Measurements from ENCODE around the gene CDH11. TPM values are rescaled to one million over a fixed set of nuclear protein-coding genes. Genes with fewer than 3 reads are reported as not detected.

The CDH11 gene
- total and polyA plus RNA-seq, 2 donors (not counting 1 experiment from before 2014, with no cell fraction given): 220 to 335 TPM

DNA sequence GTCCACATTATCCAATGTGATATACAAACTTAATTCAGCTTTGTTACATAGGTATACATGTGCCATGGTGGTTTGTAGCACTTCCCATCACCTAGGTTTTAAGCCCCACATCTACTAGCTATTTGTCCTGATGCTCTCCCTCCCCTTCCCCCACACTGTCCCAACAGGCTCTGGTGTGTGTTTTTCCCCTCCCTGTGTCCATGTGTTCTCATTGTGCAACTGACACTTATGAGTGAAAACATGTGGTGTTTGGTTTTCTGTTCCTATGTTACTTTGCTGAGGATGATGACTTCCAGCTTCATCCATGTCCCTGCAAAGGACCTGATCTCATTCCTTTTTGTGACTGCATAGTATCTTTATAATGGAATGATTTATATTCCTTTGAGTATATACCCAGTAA is 196.7 kb downstream of the CDH11 start:
- H3K4me2 ChIP-seq (ENCODE audit: extremely low read depth, insufficient read depth, low read length): no peak overlapping the region
- DNase-seq (ENCODE audit: low read depth in 2 of 2): peak in 1 of 2 donors; percentile 55
- no peaks in the 10 kb centered on the region for H3K9me3 ChIP-seq (ENCODE audit: control insufficient read depth, insufficient read depth, low read depth, low read length)
- no peak overlapping the region for H3K27ac ChIP-seq (ENCODE audit: insufficient read depth, low read length)
- no peaks in the 10 kb centered on the region for H3K4me1 ChIP-seq (ENCODE audit: control insufficient read depth, extremely low read depth, insufficient read depth, low read length)
- H3K36me3 ChIP-seq (ENCODE audit: control insufficient read depth, insufficient read depth, low read length): no peaks in the 10 kb centered on the region
- no peaks in the 10 kb centered on the region for H3K27me3 ChIP-seq (ENCODE audit: control insufficient read depth, insufficient read depth, low read length)
- TF ChIP-seq, protein P1, sequence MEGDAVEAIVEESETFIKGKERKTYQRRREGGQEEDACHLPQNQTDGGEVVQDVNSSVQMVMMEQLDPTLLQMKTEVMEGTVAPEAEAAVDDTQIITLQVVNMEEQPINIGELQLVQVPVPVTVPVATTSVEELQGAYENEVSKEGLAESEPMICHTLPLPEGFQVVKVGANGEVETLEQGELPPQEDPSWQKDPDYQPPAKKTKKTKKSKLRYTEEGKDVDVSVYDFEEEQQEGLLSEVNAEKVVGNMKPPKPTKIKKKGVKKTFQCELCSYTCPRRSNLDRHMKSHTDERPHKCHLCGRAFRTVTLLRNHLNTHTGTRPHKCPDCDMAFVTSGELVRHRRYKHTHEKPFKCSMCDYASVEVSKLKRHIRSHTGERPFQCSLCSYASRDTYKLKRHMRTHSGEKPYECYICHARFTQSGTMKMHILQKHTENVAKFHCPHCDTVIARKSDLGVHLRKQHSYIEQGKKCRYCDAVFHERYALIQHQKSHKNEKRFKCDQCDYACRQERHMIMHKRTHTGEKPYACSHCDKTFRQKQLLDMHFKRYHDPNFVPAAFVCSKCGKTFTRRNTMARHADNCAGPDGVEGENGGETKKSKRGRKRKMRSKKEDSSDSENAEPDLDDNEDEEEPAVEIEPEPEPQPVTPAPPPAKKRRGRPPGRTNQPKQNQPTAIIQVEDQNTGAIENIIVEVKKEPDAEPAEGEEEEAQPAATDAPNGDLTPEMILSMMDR (conservative IDR thresholded peaks at IDR 0.05 in 1 of 2, IDR thresholded peaks at IDR 0.05 in 1 of 2; ENCODE audit: low read depth in 1 of 2, low read length in 2 of 2): no peak
- TF ChIP-seq EZH2 (IDR thresholded peaks at IDR 0.05; ENCODE audit: low read length, missing control alignments): no peak
- no peak overlapping the region for H2AFZ ChIP-seq (ENCODE audit: low read length)
- H3K9ac ChIP-seq (ENCODE audit: insufficient read depth, low read length): no peak overlapping the region
- H3K4me3 ChIP-seq (replicated peaks in 1 of 4; ENCODE audit: control extremely low read depth in 1 of 4, insufficient read depth in 1 of 4, low read depth in 3 of 4, low read length in 4 of 4): no peak overlapping the region
- H4K20me1 ChIP-seq (ENCODE audit: control insufficient read depth, extremely low read depth, insufficient read depth, low read length): no peaks in the 10 kb centered on the region
- no peaks in the 10 kb centered on the region for H3K79me2 ChIP-seq (ENCODE audit: control insufficient read depth, insufficient read depth, low read length)

DNA sequence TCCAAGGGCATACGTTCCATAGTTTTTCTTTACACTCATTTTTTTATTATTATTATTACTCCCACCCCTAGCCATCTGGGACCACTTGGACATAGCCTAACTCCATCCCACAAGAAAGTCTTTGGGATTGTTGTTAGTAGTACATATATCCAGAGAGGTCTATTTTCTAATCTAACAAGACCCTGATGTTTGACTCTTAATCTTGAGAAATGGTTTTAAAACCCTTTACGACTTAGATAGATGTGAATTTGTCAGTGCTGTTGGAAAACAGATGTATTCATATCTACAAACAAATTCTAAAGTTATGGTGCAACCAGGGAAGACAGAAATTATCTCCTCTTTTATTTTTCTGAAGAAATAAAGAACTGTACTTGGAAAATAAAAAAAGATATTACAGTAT is 197.8 kb downstream of the CDH11 start:
- Histone ChIP-seq H3K9ac (ENCODE audit: insufficient read depth, low read length) (no peak overlapping the region), H3K9me3 (ENCODE audit: control insufficient read depth, insufficient read depth, low read depth, low read length) (no peaks in the 10 kb centered on the region), H3K27ac (ENCODE audit: insufficient read depth, low read length) (no peak overlapping the region), H3K4me1 (ENCODE audit: control insufficient read depth, extremely low read depth, insufficient read depth, low read length) (no peaks in the 10 kb centered on the region), H3K27me3 (ENCODE audit: control insufficient read depth, insufficient read depth, low read length) (no peaks in the 10 kb centered on the region), H3K4me2 (ENCODE audit: extremely low read depth, insufficient read depth, low read length) (no peak overlapping the region), H2AFZ (ENCODE audit: low read length) (no peak overlapping the region), H3K36me3 (ENCODE audit: control insufficient read depth, insufficient read depth, low read length) (no peaks in the 10 kb centered on the region), H3K4me3 (replicated peaks in 1 of 4; ENCODE audit: control extremely low read depth in 1 of 4, insufficient read depth in 1 of 4, low read depth in 3 of 4, low read length in 4 of 4) (no peak overlapping the region), H3K79me2 (ENCODE audit: control insufficient read depth, insufficient read depth, low read length) (no peaks in the 10 kb centered on the region), H4K20me1 (ENCODE audit: control insufficient read depth, extremely low read depth, insufficient read depth, low read length) (no peaks in the 10 kb centered on the region)
- DNase-seq (ENCODE audit: low read depth in 2 of 2): no peak
- no peak for TF ChIP-seq EZH2 (IDR thresholded peaks at IDR 0.05; ENCODE audit: low read length, missing control alignments)
- TF ChIP-seq, protein P1 (conservative IDR thresholded peaks at IDR 0.05 in 1 of 2, IDR thresholded peaks at IDR 0.05 in 1 of 2; ENCODE audit: low read depth in 1 of 2, low read length in 2 of 2): no peak

DNA sequence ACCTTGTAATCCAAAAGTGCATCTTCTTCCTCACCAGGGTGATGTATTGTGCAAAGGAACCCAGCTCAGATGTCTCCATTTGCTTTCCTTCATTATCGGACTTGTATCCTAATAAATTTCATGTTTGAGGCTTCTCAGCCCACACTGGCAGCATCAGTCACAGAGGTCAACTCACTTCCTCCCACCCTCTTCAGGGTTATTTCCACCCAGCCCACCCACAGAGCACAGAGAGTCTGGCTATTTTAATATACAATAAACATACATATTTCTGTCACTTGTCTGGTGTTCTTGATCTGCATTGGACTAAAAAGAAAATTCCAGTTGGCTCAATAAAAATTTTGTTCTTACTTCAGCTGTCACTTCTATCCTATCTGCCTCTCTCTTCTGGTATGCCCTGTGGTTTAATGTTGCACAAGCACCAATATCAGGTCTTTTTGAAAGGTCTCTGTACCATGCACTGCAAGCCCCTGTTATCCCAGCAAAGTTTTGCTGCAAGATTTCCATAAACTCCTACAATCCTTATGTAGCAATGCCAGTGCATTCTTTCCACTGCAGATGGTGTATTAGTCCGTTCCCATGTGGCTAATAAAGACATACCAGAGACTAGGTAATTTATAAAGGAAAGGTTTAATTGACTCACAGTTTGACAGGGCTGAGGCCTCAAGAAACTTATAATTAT is 201.8 kb downstream of the CDH11 start:
- no peak overlapping the region for H3K27ac ChIP-seq (ENCODE audit: insufficient read depth, low read length)
- H3K79me2 ChIP-seq (ENCODE audit: control insufficient read depth, insufficient read depth, low read length): no peaks in the 10 kb centered on the region
- H3K9ac ChIP-seq (ENCODE audit: insufficient read depth, low read length): no peak overlapping the region
- H4K20me1 ChIP-seq (ENCODE audit: control insufficient read depth, extremely low read depth, insufficient read depth, low read length): no peaks in the 10 kb centered on the region
- H3K4me3 ChIP-seq (replicated peaks in 1 of 4; ENCODE audit: control extremely low read depth in 1 of 4, insufficient read depth in 1 of 4, low read depth in 3 of 4, low read length in 4 of 4): no peak overlapping the region
- H3K27me3 ChIP-seq (ENCODE audit: control insufficient read depth, insufficient read depth, low read length): no peaks in the 10 kb centered on the region
- no peaks in the 10 kb centered on the region for H3K4me1 ChIP-seq (ENCODE audit: control insufficient read depth, extremely low read depth, insufficient read depth, low read length)
- H3K36me3 ChIP-seq (ENCODE audit: control insufficient read depth, insufficient read depth, low read length): no peaks in the 10 kb centered on the region
- H3K9me3 ChIP-seq (ENCODE audit: control insufficient read depth, insufficient read depth, low read depth, low read length): no peaks in the 10 kb centered on the region
- TF ChIP-seq EZH2 (IDR thresholded peaks at IDR 0.05; ENCODE audit: low read length, missing control alignments): no peak
- TF ChIP-seq, protein P1 (conservative IDR thresholded peaks at IDR 0.05 in 1 of 2, IDR thresholded peaks at IDR 0.05 in 1 of 2; ENCODE audit: low read depth in 1 of 2, low read length in 2 of 2): no peak
- DNase-seq (ENCODE audit: low read depth in 2 of 2): peak in 1 of 2 donors; percentile 57
- H3K4me2 ChIP-seq (ENCODE audit: extremely low read depth, insufficient read depth, low read length): no peak overlapping the region
- no peak overlapping the region for H2AFZ ChIP-seq (ENCODE audit: low read length)
